ENCODE data around the gene CROCC2.

The CROCC2 gene

GRCh38 chr2:240947176-240947575 lies 41.0 kb downstream of the CROCC2 start:
- Histone ChIP-seq H3K4me2 (ENCODE audit: low read depth, low read length, poor library complexity, severe bottlenecking) (no peak overlapping the region), H3K79me2 (ENCODE audit: insufficient read depth, low read length) (no peaks in the 10 kb centered on the region), H3K9me2 (replicated peaks; ENCODE audit: insufficient read depth, low read length) (no peaks in the 10 kb centered on the region), H3K36me3 (ENCODE audit: low read length) (no peaks in the 10 kb centered on the region), H3K27ac (ENCODE audit: low read depth, low read length) (no peak overlapping the region), H2AFZ (ENCODE audit: low read depth, low read length, severe bottlenecking) (no peak overlapping the region), H3K9me3 (ENCODE audit: insufficient read depth, low read length) (no peaks in the 10 kb centered on the region), H3F3A (ENCODE audit: insufficient read depth) (no peaks in the 10 kb centered on the region), H3K4me3 (ENCODE audit: insufficient read depth, low read length, poor library complexity, severe bottlenecking) (no peak overlapping the region), H3K27me3 (ENCODE audit: low read length) (no peaks in the 10 kb centered on the region), H3K9ac (ENCODE audit: low read length) (no peak overlapping the region), H4K20me1 (ENCODE audit: low read depth, low read length) (no peaks in the 10 kb centered on the region)
- TF ChIP-seq EZH2phosphoT487 (conservative IDR thresholded peaks at IDR 0.05; ENCODE audit: low read length) (no peak), CTCF (IDR thresholded peaks at IDR 0.05; ENCODE audit: insufficient read depth, low read length, poor library complexity, severe bottlenecking) (no peak)

GRCh38 chr2:240947607-240948006 lies 41.5 kb downstream of the CROCC2 start:
- TF ChIP-seq EZH2phosphoT487 (conservative IDR thresholded peaks at IDR 0.05; ENCODE audit: low read length) (no peak), CTCF (IDR thresholded peaks at IDR 0.05; ENCODE audit: insufficient read depth, low read length, poor library complexity, severe bottlenecking) (no peak)
- no peak overlapping the region for H3K4me2 ChIP-seq (ENCODE audit: low read depth, low read length, poor library complexity, severe bottlenecking)
- H2AFZ ChIP-seq (ENCODE audit: low read depth, low read length, severe bottlenecking), result no peak overlapping the region

GRCh38 chr2:240948086-240948485 lies 42.0 kb downstream of the CROCC2 start:
- no peaks in the 10 kb centered on the region for H3K9me2 ChIP-seq (replicated peaks; ENCODE audit: insufficient read depth, low read length)
- no peaks in the 10 kb centered on the region for H4K20me1 ChIP-seq (ENCODE audit: low read depth, low read length)
- TF ChIP-seq EZH2phosphoT487 (conservative IDR thresholded peaks at IDR 0.05; ENCODE audit: low read length), result no peak
- TF ChIP-seq CTCF (IDR thresholded peaks at IDR 0.05; ENCODE audit: insufficient read depth, low read length, poor library complexity, severe bottlenecking), result no peak
- no peak overlapping the region for H3K4me2 ChIP-seq (ENCODE audit: low read depth, low read length, poor library complexity, severe bottlenecking)
- H3K79me2 ChIP-seq (ENCODE audit: insufficient read depth, low read length), result no peaks in the 10 kb centered on the region
- H3K9ac ChIP-seq (ENCODE audit: low read length), result no peak overlapping the region
- H3K4me3 ChIP-seq (ENCODE audit: insufficient read depth, low read length, poor library complexity, severe bottlenecking), result no peak overlapping the region
- no peaks in the 10 kb centered on the region for H3K9me3 ChIP-seq (ENCODE audit: insufficient read depth, low read length)
- H3K27me3 ChIP-seq (ENCODE audit: low read length), result no peaks in the 10 kb centered on the region
- no peaks in the 10 kb centered on the region for H3K36me3 ChIP-seq (ENCODE audit: low read length)
- no peak overlapping the region for H3K27ac ChIP-seq (ENCODE audit: low read depth, low read length)
- no peaks in the 10 kb centered on the region for H3F3A ChIP-seq (ENCODE audit: insufficient read depth)
- H2AFZ ChIP-seq (ENCODE audit: low read depth, low read length, severe bottlenecking), result no peak overlapping the region

More at GRCh38 chr2:240947607-240948006, 41.5 kb downstream of the CROCC2 start:
- Histone ChIP-seq H3K4me3 (ENCODE audit: insufficient read depth, low read length, poor library complexity, severe bottlenecking) (no peak overlapping the region), H3K79me2 (ENCODE audit: insufficient read depth, low read length) (no peaks in the 10 kb centered on the region), H3K9ac (ENCODE audit: low read length) (no peak overlapping the region), H3K27ac (ENCODE audit: low read depth, low read length) (no peak overlapping the region), H3K9me2 (replicated peaks; ENCODE audit: insufficient read depth, low read length) (no peaks in the 10 kb centered on the region), H4K20me1 (ENCODE audit: low read depth, low read length) (no peaks in the 10 kb centered on the region), H3K36me3 (ENCODE audit: low read length) (no peaks in the 10 kb centered on the region), H3K27me3 (ENCODE audit: low read length) (no peaks in the 10 kb centered on the region), H3F3A (ENCODE audit: insufficient read depth) (no peaks in the 10 kb centered on the region), H3K9me3 (ENCODE audit: insufficient read depth, low read length) (no peaks in the 10 kb centered on the region)
